GM18499 (cell line): ENCODE measurements around the gene PSMF1.

Source experiments
- ATAC-seq: cut with Tn5 transposase; IDR thresholded peaks from one replicate; pipeline ENCODE4 v1.9.1; 2021; ENCODE audit warnings: moderate number of reproducible peaks; ENCODE audit not compliant: insufficient read depth, unreplicated experiment

Gene PSMF1, protein sequence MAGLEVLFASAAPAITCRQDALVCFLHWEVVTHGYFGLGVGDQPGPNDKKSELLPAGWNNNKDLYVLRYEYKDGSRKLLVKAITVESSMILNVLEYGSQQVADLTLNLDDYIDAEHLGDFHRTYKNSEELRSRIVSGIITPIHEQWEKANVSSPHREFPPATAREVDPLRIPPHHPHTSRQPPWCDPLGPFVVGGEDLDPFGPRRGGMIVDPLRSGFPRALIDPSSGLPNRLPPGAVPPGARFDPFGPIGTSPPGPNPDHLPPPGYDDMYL

DNA sequence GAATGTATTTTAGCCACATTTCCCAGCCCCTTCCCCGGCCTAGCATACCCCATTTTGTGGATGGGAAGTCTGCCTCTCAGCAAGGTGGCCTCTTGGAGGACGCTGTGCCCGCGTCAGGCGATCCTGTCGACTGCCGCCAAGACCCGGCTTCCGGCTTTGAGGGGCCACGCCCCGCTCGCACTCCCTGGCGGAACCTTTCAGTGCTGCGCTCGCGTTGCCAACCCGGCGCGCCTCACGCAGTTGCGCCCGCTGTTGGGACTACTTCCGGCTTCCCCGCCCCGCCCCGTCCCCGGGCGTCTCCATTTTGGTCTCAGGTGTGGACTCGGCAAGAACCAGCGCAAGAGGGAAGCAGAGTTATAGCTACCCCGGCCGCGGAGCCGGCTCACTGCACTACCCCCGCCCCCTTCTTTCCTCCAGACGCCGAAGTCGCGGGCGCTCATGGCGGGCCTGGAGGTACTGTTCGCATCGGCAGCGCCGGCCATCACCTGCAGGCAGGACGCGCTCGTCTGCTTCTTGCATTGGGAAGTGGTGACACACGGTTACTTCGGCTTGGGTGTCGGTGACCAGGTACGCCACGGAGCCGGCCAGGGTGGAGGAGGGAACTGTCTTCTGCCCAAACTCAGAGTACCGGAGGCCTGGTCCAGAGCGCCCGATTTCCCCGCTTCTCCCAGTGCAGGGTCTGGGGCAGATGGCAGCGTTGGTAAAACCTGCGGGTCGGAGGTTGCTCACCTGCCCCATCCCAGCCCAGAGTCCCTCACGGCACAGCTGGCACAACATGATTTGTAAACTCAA lies at the start of gene PSMF1:
Gene PSMF1, plus strand, starts transcription at position 267 of the 792 bp plus-strand sequence. Its CDS starts 172 bp downstream, at position 439.
- peak; percentile 78 for ATAC-seq

DNA sequence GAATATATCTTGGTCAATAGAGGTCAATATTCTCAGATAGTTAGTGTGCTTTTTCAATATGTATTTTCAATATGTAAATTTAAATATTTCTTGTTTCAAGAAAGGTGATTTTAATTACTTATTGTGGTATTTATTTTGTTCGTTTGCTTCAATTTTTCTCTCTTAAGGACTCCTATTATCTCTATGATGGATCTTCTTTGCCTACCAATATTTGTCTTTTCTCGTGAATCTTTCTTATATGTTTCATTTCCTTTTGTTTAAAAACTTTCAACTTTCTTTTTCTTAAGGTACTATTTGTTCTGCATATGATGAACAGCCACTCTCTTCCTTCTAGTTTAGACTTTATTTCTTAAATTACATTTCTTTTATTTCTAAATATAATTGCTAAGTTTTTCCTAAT lies 46.1 kb upstream of the PSMF1 start:
- no peak for ATAC-seq

DNA sequence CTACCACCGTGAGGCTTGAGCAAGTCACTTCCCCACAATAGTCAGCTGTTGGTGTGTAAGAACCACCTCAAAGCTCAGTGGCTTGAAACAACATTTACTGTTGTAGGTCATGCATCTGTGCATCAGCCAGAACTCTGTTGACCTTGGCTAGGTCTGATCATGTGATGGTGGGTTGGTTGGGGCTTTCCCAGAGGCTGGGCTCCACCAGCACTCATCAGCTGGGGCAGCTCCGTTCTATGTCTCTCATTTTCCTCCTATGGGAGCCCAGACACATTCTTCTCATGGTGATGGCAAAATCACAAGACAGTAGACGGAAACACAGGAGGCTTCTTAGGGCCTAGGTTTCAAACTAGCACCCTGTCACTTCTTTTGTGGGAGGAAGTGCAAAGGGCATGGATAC lies 42.8 kb upstream of the PSMF1 start:
- no peak for ATAC-seq

DNA sequence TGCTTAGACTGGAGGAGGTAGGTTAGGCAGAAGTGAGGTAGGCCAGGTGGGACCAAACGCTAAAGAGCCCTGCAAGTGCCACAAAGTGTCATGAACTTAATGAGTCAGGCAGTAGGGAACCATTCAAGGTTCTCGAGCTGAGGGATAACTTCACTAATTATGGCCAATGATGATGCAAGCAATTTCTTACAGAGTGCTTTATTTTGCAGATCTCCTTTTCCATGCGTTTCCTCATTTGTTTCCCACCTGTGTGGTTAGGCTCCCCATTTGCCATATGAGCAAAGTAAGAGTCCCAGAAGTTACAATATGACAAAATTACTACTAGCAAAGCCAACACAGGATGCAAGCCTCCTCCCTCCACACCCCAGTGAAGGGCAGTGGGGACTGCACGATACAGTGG lies 36.5 kb upstream of the PSMF1 start:
- no peak for ATAC-seq

DNA sequence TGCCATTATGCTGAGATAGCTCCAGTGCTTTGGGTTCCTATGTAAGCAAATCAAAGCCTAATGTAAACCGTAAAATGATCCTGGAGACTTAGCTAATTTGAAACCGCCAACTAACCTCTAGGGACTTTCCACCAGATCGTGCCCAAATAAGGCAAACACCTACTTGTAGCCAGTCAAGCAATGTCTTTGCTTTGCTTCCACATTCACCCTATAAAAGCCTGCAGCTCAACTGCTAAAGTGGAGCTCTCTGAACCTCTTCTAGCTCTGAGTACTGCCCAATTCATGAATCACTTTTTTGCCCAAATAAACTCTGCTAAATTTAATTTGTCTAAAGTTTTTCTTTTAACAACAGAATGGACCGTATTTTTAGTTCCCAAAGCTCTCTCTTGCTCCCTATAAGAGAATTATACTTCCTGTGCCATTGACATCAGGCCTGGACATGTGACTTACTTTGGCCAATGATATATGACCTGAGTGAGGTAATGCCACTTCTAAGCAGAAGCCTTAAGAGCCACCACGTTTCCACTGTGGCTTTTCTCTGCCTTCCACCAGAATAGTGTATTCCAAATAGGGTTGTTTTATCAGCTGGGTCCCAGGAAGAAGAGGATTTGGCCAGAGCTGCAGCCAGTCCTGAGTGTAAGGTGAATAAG lies 34.8 kb upstream of the PSMF1 start:
- ATAC-seq, result no peak

DNA sequence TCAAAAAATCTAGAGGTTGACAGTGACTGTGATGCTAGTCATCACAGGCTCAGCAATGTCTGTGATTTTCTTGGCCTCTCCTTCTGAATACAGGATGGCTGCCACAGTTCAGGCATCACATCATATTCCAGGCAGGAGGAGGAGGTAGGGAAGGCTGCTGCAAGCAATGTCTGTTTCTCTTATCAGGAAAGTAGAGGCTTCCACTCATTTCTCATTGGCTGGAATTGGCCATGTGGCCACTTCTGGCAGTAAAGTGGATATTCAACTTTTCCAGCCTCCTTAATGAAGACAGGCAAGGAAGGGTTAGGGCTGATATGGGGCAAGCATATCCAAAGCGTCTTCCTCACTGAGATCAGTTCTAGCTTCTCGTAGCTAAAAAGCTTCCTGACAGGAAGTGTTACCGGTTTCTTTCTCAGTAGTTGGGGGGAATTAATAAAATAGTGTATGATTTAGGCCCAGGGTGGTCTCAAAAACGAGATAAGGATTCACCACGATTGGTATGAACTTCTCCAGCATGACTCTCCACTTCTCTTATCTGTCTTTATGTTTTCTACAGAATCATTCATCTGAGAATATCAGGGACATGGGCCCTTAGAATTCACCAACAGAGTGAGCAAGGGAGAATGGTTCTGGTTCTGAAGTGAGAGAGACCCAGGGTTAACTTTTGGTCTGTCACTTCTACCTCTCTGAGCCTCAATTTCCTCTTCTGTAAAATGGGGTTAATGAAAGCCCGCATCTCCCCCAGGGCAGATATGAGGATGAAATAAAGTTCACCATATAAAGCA lies 32.7 kb upstream of the PSMF1 start:
- ATAC-seq, result no peak

DNA sequence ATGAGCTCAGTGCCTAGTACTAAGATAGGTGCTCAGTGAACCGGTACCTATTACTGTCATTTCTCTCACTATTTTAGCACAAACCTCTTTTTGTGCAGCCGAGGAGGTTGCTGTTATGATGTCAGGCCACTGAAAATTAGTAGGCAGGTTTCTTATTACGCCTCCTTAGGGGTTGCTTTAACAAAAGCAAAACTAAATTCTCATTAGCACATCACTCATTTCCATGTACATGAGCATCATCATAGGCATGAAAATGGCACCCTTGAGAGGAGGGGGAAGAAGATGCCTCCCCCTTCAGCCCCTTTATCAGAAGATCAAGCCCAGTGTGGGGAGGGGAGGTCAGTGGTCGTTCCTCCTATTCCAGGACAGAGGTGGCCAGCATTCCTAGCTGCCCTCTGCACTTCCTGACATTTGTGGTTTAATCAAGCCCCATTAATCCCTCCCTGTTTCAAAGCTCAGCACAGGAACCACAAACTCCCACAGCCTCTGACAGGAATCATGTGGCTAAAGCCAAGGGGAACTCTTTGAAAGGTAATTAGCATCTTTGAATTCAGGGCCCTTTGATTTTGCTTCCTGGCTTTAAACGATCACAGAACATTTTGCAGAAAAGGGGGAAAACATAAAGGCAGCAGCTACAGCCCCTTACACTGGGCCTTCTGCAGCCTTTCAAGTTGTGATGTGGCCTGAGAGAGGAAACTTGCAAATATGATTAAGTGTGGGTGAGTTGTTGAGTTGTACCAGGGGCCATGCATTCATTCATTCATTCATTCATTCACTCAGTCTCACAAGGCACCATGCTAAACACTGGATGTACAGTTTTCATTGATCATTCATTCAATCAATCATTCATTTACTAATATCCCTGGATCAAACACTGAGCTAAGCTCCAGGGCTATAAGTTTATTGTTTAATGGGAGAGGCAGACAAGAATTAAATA lies 31.9 kb upstream of the PSMF1 start:
- ATAC-seq, result no peak

DNA sequence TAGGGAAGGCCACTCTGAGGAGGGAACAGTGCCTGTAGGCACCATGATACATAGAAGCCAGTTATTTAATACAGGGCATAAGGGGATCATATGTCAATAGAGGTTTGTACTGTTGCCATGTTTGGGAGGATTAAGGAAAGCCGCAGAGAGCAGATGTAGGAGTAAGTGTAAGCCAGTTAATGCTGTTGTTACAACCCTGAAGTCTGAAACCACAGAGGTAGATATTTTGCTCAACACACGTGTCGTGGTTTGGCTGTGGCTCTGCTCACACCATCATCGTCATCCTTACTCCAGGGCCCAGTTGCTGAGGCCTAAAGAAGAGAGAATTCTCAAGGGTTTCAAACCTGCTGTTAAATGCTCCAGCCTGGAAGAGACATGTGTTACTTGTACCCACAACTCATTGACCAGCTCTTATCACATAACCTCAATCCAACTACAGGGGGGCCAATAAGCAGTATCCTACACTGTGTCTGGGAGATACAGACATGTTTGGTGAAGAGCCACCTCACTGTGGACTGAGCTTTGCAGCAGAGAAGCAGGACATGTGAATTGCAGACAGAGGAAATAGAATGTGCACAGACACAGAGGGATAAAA lies 31.0 kb upstream of the PSMF1 start:
- no peak for ATAC-seq

DNA sequence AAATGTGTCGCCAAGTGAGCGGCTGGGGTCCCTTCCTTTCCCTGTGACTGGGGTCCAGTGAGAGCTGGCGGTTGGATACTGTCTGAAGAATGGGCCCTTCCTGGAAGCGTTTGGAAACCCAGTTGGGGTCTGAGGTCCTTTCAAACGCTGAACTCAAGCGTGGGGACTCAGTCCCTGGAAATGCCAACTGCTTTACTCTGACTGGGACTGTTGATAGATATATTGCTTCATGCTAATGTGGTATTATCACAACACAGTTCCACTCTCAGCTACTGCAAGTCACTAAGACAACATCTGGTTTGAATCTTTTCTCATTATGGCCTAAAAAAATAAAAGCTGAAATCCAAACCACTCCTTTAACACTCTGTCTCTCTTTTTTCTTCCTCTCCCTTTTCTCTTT lies 23.7 kb upstream of the PSMF1 start:
- no peak for ATAC-seq

DNA sequence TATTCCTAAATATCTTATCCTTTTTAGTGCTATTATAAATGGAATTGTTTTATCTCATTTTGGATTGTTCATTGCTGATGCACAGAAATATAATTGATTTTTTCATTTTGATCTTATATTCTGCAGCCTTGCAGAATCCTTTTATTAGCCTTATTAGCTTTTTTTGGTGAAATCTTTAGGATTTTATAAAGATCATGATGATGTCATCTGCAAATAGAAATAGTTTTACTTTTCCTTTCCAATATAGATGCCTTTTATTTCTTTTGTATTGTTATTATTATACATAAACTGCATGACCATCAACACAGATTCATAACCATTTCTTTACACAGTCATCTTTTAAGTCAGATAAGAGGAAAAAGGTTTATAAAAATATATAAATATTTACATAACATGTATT lies 16.9 kb upstream of the PSMF1 start:
- no peak for ATAC-seq

DNA sequence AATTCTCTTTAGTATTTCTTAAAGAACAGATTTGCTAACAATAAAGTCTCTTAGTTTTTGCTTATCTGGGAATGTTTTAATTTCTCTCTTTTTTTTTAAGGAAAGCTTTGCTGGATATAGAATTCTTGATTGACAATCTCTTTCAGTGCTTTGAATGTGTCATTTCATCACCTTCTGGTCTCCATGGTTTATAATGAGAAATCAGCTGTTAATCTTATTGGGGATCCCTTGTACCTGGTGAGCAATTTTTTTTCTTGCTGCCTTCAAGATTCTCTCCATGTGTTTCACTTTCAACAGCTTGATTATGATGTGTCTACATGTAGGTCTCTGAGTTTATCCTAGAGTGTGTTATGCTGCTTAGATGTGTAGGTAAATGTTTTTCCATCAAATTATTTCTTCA lies 16.4 kb upstream of the PSMF1 start:
- no peak for ATAC-seq

DNA sequence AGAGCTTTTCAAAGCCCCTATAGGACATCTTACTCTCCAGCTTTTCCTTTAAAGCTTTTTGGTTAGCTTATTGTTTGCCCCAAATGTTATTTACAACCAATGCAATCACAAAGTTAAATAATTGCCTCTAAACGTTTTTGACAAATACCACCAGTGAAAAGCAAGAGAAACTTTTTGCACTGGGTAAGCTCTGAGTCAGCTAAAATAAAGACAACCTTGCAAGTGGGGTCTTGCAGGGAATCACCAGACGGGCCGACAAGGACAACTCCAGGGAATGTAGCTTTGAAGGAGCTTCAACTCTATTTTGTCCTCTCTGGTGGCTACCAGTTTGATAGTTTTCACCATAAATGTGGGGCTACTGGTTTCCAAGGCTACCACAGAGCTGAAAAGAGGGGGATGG lies 14.7 kb upstream of the PSMF1 start:
- no peak for ATAC-seq

DNA sequence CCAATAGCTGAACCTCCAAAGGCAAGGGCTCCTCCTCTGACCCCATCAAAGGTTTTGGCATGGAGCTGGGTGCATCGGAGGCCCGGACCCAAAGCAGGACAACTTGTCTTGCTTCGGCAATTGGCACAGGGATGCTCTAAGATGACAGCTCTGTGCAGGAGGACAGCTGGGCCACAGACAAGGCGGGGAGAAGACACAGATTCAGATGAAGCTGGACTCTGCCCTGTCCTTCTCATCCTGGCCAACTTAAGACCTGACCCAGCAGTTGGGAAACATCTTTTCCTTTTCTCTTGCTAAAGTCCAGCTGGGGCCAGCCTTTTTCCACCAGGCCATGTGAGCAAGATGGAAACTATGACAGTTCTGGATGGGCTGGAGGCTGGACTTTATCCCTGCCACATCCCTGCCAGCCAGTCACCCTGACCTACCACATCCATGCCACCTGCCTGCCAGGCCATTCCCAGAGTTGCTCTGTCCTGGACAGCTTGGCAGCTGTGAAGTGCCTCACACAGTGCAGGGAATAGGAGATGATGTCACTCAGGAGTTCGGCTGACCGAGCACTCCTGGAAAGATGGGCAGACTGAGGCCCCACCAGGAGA lies 12.7 kb upstream of the PSMF1 start:
- ATAC-seq, result no peak

DNA sequence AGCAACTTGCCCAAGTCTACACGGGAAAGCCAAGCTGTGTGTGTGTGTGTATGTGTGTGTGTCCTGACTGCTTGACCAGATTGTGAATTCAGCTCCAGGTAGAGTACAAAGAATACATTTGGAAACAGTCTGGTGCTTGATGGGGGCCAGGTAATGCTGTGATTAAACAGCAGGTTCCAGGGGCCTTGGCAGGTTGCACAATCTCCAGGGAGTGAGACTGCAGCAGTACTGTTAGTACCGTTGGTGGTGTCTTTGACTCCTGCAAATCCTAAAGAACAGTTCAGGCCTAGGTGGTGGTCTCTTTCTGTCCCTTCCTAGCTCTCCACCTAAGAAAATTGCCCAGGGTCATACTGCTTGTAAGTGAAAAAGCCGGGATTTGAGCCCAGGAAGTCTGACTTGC lies 11.2 kb upstream of the PSMF1 start:
- ATAC-seq, result no peak

DNA sequence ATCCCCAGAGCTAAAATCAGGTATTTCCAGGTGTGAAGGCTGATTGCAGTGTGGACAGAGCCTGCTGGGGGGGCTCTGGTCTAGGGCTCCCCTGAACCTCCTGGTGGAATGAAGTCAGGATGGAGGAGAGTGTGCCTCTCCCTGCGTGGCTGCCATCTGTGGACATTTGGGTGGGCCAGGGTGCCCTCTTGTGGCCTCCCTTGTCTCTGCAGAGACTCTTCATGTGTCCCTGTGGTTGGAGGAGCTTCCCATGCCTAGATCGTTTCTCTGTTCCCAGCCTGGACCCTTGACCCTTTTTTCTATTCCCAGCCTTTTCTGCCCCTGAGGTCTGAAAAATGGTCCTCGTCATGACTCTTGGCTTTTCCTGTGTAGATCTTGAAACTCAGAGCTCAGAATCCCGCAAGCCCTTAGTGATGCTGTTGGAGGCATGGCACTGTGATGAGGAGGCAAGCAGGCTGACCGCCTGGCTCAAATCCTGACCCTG lies 9.9 kb upstream of the PSMF1 start:
- ATAC-seq, result no peak

DNA sequence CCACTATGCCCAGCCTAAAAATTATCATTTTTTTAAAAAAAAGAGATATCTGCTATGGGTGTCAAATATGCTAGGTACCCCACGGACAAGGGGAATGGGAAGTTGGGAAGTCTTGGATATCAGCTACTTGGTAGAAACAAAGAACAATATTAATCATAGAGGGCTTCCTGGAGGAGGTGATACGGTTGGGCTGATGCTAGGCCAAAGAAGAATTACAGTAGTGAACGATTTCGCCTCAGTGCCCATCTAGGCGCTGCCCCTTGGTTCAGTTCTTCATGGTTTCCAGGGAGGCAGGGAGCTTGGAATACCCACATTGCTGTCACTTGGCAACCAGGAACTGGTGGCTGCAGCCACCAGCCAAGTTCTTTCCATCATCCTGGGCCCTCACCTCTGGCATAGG lies 5.5 kb upstream of the PSMF1 start:
- ATAC-seq, result no peak

DNA sequence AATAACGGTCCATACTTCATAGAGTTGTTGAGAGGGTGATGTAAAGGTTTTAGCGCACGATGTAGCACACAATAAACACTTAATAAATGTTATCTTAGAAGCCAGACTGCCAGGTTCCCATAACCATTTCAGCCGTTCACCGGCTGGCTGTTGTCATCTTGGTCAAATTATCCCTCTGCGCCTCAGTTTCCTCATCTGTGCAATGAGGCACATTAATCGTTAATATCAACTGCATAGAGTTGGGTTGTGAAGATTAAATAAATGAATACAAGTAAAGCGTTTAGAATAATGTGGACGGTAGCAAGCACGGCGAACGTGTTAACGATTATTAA lies 432 bp upstream of the PSMF1 start:
- ATAC-seq, result no peak

DNA sequence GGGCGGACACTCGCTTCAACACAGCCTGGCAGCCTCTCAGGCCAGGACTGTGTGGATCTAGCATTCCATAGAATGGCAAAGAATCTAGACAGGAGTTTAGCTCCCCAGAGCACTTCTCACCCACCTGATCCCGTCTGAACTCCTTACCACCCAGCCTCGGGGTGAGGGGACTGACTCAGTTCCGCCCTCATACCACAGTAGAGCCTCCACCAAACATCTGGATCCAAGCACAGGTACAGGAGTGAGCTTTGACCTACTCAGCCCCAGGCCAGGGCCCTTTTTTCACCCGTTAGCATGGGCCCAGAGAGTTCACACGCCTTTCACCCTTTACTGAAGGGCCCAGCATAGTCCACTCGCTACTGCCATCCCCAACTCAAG lies 715 bp downstream of the PSMF1 start:
- ATAC-seq, result no peak

DNA sequence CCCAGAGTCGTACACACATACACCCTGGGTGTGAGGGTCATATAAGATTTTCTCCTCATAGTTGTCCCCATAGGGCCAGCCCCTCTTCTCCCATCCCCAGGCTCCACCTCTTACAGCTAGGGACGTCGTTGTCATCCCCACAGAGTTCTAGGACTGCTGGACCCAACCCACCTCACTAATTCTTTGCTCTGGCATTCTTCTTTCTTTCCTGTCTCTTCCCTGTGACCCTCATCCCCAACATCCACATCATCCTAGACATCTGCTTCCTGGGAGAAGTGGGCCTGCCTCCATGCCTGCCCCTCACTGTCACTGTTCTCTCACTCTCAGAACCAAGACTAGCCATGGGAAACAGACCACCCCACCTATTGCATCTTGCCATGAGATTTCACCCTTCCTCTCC lies 1.1 kb downstream of the PSMF1 start:
- no peak for ATAC-seq
